Chondrocyte (in vitro differentiated cells): ENCODE measurements around the gene DERA. TPM values are rescaled to one million over a fixed set of nuclear protein-coding genes. Genes with fewer than 3 reads are reported as not detected.
"Not testable (repeated sequence)": the region's sequence is repeated elsewhere in the genome, so short reads cannot be mapped to it uniquely, and the experiment has no call there.

Source experiments
- DNase-seq: peaks from one replicate; pipeline ENCODE4 v3.0.0; 2021; ENCODE audit warnings: mixed read lengths, low spot score
- H3K27ac Mint-ChIP-seq: one replicate; pipeline ENCODE4 v1.8.0; 2021; ENCODE audit warnings: mild to moderate bottlenecking, moderate library complexity, mixed read lengths; ENCODE audit not compliant: unreplicated experiment
- H3K27me3 Mint-ChIP-seq: 2 replicates; pipeline ENCODE4 v1.8.0; 2021; ENCODE audit warnings: low read depth, mixed read lengths
- H3K36me3 Mint-ChIP-seq: 2 replicates; pipeline ENCODE4 v1.8.0; 2021; ENCODE audit warnings: low read depth, mixed read lengths
- H3K4me1 Mint-ChIP-seq: 2 replicates; pipeline ENCODE4 v1.8.0; 2021; ENCODE audit warnings: low read depth, mild to moderate bottlenecking, mixed read lengths
- H3K4me3 Mint-ChIP-seq: one replicate; pipeline ENCODE4 v1.8.0; 2021; ENCODE audit warnings: mild to moderate bottlenecking, moderate library complexity, mixed read lengths; ENCODE audit not compliant: unreplicated experiment
- H3K9me3 Mint-ChIP-seq: 2 replicates; pipeline ENCODE4 v1.8.0; 2021; ENCODE audit warnings: low read depth, mixed read lengths
- total RNA-seq: library from RNA; stranded (reverse); gene quantifications from 3 replicates; pipeline ENCODE4 v1.2.1, GENCODE V29; 2021
- TF ChIP-seq, protein P1 (sequence below): fragments of 200-600 bp; sonication (generic); IDR thresholded peaks from 2 replicates; pipeline ENCODE4 v1.5.0; 2021; ENCODE audit warnings: antibody characterized with exemption, mild to moderate bottlenecking, moderate library complexity

The DERA gene
- total RNA-seq, 1 donor from 2014 or later = 15.5 TPM

DNA sequence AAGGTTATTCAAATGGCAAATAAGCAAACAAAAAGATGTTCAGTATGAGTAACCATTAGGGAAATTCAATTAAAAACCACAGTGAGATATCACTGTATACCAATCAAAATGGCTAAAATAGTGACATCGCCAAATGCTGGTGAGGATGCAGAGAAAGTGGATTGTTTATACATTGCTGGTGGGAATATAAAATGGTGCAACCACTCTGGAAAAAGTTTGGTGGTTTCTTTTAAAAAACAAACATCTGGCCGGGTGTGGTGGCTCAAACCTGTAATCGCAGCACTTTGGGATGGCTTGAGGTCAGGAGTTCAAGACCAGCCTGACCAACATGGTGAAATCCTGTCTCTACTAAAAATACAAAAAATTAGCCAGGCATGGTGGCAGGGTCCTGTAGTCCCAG is 42.9 kb upstream of the DERA start:
- Mint-ChIP-seq H3K27me3 (no peaks in the 10 kb centered on the region), H3K4me1 (no peaks in the 10 kb centered on the region), H3K4me3 (no peak overlapping the region), H3K9me3 (no peaks in the 10 kb centered on the region), H3K27ac (no peak overlapping the region), H3K36me3 (no peaks in the 10 kb centered on the region)
- TF ChIP-seq, protein P1, sequence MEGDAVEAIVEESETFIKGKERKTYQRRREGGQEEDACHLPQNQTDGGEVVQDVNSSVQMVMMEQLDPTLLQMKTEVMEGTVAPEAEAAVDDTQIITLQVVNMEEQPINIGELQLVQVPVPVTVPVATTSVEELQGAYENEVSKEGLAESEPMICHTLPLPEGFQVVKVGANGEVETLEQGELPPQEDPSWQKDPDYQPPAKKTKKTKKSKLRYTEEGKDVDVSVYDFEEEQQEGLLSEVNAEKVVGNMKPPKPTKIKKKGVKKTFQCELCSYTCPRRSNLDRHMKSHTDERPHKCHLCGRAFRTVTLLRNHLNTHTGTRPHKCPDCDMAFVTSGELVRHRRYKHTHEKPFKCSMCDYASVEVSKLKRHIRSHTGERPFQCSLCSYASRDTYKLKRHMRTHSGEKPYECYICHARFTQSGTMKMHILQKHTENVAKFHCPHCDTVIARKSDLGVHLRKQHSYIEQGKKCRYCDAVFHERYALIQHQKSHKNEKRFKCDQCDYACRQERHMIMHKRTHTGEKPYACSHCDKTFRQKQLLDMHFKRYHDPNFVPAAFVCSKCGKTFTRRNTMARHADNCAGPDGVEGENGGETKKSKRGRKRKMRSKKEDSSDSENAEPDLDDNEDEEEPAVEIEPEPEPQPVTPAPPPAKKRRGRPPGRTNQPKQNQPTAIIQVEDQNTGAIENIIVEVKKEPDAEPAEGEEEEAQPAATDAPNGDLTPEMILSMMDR = no peak
- DNase-seq = no peak

DNA sequence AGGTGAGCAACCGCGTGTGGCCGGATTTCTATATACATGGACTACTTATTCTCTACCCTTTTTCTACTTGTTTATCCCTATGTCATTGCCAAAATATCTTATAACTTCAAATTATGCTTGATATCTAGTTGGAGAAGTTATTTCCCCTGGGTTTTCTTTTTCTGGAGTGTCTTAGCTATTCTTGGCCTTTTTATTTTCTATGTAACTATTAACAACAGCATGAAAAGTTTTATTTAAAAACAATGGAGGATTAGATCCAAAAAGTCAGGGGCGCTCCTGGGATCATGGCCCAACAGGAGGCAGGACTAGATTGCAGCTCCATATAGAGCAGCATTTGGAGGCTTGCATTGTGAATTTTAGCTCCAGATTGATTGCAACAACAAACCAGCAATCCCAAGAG is 37.6 kb upstream of the DERA start:
- DNase-seq = no peak
- Mint-ChIP-seq H3K36me3 (no peaks in the 10 kb centered on the region), H3K27ac (no peak overlapping the region), H3K4me3 (no peak overlapping the region), H3K27me3 (no peaks in the 10 kb centered on the region), H3K4me1 (no peaks in the 10 kb centered on the region), H3K9me3 (peaks cover 7% of the 10 kb centered on the region)
- TF ChIP-seq, protein P1 = no peak

DNA sequence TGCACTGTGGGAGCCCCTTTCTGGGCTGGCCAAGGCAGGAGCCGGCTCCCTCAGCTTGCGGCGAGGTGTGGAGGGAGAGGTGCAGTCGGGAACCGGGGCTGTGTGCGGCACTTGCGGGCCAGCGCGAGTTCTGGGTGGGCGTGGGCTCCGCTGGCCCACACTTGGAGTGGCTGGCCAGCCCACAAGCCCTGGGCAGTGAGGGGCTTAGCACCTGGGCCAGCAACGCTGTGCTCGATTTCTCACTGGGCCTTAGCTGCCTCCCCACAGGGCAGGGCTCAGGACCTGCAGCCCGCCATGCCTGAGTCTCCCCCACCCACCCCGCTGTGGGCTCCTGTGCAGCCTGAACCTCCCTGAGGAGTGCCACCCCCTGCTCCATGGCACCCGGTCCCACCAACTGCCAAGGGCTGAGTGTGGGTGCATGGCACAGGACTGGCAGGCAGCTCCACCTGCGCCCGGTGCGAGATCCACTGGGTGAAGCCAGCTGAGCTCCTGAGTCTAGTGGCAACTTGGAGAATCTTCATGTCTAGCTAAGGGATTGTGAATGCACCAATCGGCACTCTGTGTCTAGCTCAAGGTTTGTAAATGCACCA is 36.5 kb upstream of the DERA start:
- not testable (repeated sequence) for H3K4me1 Mint-ChIP-seq, H3K4me3 Mint-ChIP-seq, H3K36me3 Mint-ChIP-seq, DNase-seq, H3K9me3 Mint-ChIP-seq, H3K27me3 Mint-ChIP-seq, H3K27ac Mint-ChIP-seq

DNA sequence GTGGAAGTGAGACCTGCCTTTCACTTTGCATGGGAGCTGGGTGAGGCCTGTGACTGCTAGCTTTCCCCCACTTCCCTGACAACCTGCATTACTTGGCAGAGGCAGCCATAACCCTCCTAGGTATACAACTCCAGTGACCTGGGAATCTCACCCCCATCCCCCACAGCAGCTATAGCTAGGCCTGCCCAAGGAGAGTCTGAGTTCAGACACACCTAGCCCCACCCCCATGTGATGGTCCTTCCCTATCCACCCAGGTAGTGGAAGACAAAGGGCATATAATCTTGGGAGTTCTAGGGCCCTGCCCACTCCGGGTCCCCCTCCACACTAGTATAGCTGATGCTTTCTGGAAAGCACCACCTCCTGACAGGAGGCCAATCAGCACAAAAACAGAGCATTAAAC is 35.3 kb upstream of the DERA start:
- H3K36me3 Mint-ChIP-seq = no peaks in the 10 kb centered on the region
- no peak overlapping the region for H3K27ac Mint-ChIP-seq
- TF ChIP-seq, protein P1 = no peak
- H3K9me3 Mint-ChIP-seq = peaks cover 7% of the 10 kb centered on the region
- peaks cover 2% of the 10 kb centered on the region for H3K4me1 Mint-ChIP-seq
- H3K4me3 Mint-ChIP-seq = no peak overlapping the region
- no peaks in the 10 kb centered on the region for H3K27me3 Mint-ChIP-seq
- DNase-seq = no peak

DNA sequence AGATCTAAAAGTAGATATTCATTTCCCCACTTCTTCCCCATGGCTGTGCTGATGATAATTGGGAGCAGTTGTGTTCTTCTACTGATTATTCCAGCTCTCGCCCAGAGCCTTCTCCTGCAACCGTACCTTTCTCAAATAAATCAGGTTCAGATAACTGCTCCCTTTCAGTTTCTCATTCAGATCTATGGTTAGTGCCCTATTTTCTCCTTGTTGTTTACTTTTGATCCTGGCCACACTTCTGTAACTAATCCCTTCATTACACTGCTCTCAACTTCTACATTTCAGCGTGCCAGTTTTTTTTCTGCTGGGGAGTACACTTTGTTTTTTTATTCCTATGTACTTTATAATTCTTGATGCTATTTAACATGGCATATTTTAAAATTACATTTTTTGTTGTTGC is 31.7 kb upstream of the DERA start:
- H3K9me3 Mint-ChIP-seq = peaks cover 7% of the 10 kb centered on the region
- H3K4me3 Mint-ChIP-seq = no peak overlapping the region
- H3K36me3 Mint-ChIP-seq = peaks cover 2% of the 10 kb centered on the region
- no peaks in the 10 kb centered on the region for H3K27me3 Mint-ChIP-seq
- no peak overlapping the region for H3K27ac Mint-ChIP-seq
- peaks cover 22% of the 10 kb centered on the region for H3K4me1 Mint-ChIP-seq
- TF ChIP-seq, protein P1 = no peak
- DNase-seq = no peak

DNA sequence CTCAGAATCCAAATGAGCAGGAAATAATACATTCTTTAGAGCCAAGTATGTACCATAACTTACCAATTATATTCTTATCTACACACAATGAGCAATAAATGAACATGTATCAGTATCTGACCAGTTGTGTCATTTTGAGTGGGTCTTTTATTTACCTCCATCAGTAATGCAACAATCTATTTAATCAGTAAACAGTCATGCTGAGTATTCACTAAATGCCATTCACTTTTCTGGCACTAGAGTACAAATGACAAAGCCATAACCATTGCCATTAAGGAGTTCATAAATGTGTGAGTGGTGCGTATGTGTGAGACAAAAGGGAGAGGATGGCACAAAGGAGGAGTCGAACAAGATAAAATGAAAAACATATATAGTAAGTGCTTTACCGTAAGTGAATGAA is 30.4 kb upstream of the DERA start:
- peaks cover 7% of the 10 kb centered on the region for H3K9me3 Mint-ChIP-seq
- no peaks in the 10 kb centered on the region for H3K27me3 Mint-ChIP-seq
- TF ChIP-seq, protein P1 = no peak
- peak overlapping the region; percentile 99 for H3K27ac Mint-ChIP-seq
- H3K4me1 Mint-ChIP-seq = peaks cover 35% of the 10 kb centered on the region
- DNase-seq = no peak
- no peak overlapping the region for H3K4me3 Mint-ChIP-seq
- peaks cover 2% of the 10 kb centered on the region for H3K36me3 Mint-ChIP-seq
